Measurements from ENCODE around the gene MTOR.
"Not testable (repeated sequence)": the region's sequence is repeated elsewhere in the genome, so short reads cannot be mapped to it uniquely, and the experiment has no call there.

MTOR gene

DNA sequence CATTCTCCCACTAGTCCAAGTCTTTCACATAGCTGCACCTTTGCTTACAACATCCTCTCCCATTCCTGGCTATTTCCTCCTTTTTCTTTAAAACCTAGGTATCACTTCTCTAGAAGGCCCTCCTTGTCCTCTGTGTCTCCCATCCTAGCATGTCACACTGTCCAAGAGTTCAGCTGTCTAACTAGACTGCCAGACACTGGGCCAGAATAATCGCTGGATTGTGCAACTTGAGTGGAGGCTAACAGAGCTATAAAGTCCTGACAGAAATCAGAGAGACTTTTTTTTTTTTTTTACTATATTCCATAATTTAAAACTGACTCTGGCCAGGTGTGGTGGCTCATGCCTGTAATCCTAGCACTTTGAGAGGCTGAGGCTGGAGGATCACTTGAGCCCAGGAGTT is 77.4 kb downstream of the MTOR start:
- TF ChIP-seq, protein P1, sequence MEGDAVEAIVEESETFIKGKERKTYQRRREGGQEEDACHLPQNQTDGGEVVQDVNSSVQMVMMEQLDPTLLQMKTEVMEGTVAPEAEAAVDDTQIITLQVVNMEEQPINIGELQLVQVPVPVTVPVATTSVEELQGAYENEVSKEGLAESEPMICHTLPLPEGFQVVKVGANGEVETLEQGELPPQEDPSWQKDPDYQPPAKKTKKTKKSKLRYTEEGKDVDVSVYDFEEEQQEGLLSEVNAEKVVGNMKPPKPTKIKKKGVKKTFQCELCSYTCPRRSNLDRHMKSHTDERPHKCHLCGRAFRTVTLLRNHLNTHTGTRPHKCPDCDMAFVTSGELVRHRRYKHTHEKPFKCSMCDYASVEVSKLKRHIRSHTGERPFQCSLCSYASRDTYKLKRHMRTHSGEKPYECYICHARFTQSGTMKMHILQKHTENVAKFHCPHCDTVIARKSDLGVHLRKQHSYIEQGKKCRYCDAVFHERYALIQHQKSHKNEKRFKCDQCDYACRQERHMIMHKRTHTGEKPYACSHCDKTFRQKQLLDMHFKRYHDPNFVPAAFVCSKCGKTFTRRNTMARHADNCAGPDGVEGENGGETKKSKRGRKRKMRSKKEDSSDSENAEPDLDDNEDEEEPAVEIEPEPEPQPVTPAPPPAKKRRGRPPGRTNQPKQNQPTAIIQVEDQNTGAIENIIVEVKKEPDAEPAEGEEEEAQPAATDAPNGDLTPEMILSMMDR (conservative IDR thresholded peaks at IDR 0.05; ENCODE audit: low read length): no peak
- TF ChIP-seq EZH2phosphoT487 (IDR thresholded peaks at IDR 0.05; ENCODE audit: borderline replicate concordance): no peak
- no peaks in the 10 kb centered on the region for H3K4me1 ChIP-seq (ENCODE audit: insufficient read depth, low read length, poor library complexity, severe bottlenecking)
- no peaks in the 10 kb centered on the region for H3F3A ChIP-seq (ENCODE audit: low read depth)
- no peaks in the 10 kb centered on the region for H3K9me2 ChIP-seq (replicated peaks; ENCODE audit: low read depth, low read length)
- H3K9me3 ChIP-seq (ENCODE audit: insufficient read depth, low read depth, low read length): no peaks in the 10 kb centered on the region
- peaks cover 38% of the 10 kb centered on the region; the same call in 1 of the 2 replicates for H3K36me3 ChIP-seq (ENCODE audit: insufficient read depth, low read length)
- H3K9ac ChIP-seq (ENCODE audit: low read depth, low read length, poor library complexity, severe bottlenecking): no peak overlapping the region
- H4K20me1 ChIP-seq (ENCODE audit: insufficient read depth, low read length, poor library complexity, severe bottlenecking): no peaks in the 10 kb centered on the region
- no peak overlapping the region for H2AFZ ChIP-seq (ENCODE audit: low read length)
- no peaks in the 10 kb centered on the region for H3K27me3 ChIP-seq (ENCODE audit: insufficient read depth, low read length, poor library complexity, severe bottlenecking)
- H3K79me2 ChIP-seq (ENCODE audit: insufficient read depth, low read length): no peaks in the 10 kb centered on the region
- H3K4me3 ChIP-seq (ENCODE audit: low read length, poor library complexity, severe bottlenecking): no peak overlapping the region
- H3K4me2 ChIP-seq (ENCODE audit: low read depth, low read length, poor library complexity, severe bottlenecking): no peak overlapping the region

DNA sequence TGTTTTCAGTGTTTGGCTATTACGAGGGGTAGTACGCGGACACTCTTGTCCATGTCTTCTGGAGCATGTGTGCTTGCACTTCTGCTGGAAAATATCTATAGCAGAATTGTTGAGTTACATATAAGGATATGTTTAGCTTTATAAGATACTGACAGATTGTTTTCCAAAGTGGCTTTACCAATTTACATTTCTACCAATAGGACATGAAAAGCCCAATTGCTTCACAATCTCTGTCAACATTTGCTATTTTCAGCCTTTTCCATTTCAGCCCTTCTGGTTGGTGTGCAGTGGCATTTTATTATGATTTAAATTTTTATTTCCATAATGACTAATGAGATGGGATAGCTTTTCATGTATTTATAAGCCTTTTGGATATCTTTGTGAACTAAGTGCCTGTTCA is 79.5 kb downstream of the MTOR start:
- Histone ChIP-seq H3K9me2 (replicated peaks; ENCODE audit: low read depth, low read length) (no peaks in the 10 kb centered on the region), H4K20me1 (ENCODE audit: insufficient read depth, low read length, poor library complexity, severe bottlenecking) (no peaks in the 10 kb centered on the region), H3F3A (ENCODE audit: low read depth) (no peaks in the 10 kb centered on the region), H3K4me3 (ENCODE audit: low read length, poor library complexity, severe bottlenecking) (no peak overlapping the region), H3K27me3 (ENCODE audit: insufficient read depth, low read length, poor library complexity, severe bottlenecking) (no peaks in the 10 kb centered on the region), H3K9me3 (ENCODE audit: insufficient read depth, low read depth, low read length) (no peaks in the 10 kb centered on the region), H3K79me2 (ENCODE audit: insufficient read depth, low read length) (no peaks in the 10 kb centered on the region), H3K9ac (ENCODE audit: low read depth, low read length, poor library complexity, severe bottlenecking) (no peak overlapping the region), H2AFZ (ENCODE audit: low read length) (no peak overlapping the region), H3K36me3 (ENCODE audit: insufficient read depth, low read length) (peaks cover 43% of the 10 kb centered on the region; the same call in 1 of the 2 replicates), H3K4me1 (ENCODE audit: insufficient read depth, low read length, poor library complexity, severe bottlenecking) (no peaks in the 10 kb centered on the region), H3K4me2 (ENCODE audit: low read depth, low read length, poor library complexity, severe bottlenecking) (no peak overlapping the region)
- TF ChIP-seq EZH2phosphoT487 (IDR thresholded peaks at IDR 0.05; ENCODE audit: borderline replicate concordance): no peak
- TF ChIP-seq, protein P1 (conservative IDR thresholded peaks at IDR 0.05; ENCODE audit: low read length): no peak

DNA sequence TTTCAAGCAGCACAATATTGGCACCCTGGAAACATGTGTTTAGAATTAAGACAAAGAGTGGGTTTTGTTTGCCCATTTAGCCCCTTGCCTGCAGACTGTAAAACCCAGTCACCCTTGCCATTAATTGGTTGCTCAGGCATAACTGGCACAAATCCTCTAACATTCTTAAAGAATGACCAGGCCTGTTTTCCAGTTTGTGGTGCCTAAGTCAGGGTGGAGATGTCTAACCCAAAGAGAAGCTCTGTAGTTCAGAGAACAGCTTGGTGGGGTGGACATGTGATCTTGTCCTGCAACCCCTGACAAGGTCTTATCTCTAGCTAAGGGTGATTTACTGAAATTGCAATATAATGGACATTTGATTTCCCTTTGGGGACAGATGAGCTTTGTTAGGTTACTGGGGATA is 82.0 kb downstream of the MTOR start:
- Histone ChIP-seq H3K79me2 (ENCODE audit: insufficient read depth, low read length) (no peaks in the 10 kb centered on the region), H3K4me2 (ENCODE audit: low read depth, low read length, poor library complexity, severe bottlenecking) (no peak overlapping the region), H3K4me3 (ENCODE audit: low read length, poor library complexity, severe bottlenecking) (no peak overlapping the region), H3K9me2 (replicated peaks; ENCODE audit: low read depth, low read length) (no peaks in the 10 kb centered on the region), H3K4me1 (ENCODE audit: insufficient read depth, low read length, poor library complexity, severe bottlenecking) (no peaks in the 10 kb centered on the region), H2AFZ (ENCODE audit: low read length) (no peak overlapping the region), H3K36me3 (ENCODE audit: insufficient read depth, low read length) (peaks cover 38% of the 10 kb centered on the region; the same call in 1 of the 2 replicates), H3K9me3 (ENCODE audit: insufficient read depth, low read depth, low read length) (no peaks in the 10 kb centered on the region), H3K9ac (ENCODE audit: low read depth, low read length, poor library complexity, severe bottlenecking) (no peak overlapping the region), H3F3A (ENCODE audit: low read depth) (no peaks in the 10 kb centered on the region), H3K27me3 (ENCODE audit: insufficient read depth, low read length, poor library complexity, severe bottlenecking) (no peaks in the 10 kb centered on the region), H4K20me1 (ENCODE audit: insufficient read depth, low read length, poor library complexity, severe bottlenecking) (no peaks in the 10 kb centered on the region)
- TF ChIP-seq, protein P1 (conservative IDR thresholded peaks at IDR 0.05; ENCODE audit: low read length): no peak

DNA sequence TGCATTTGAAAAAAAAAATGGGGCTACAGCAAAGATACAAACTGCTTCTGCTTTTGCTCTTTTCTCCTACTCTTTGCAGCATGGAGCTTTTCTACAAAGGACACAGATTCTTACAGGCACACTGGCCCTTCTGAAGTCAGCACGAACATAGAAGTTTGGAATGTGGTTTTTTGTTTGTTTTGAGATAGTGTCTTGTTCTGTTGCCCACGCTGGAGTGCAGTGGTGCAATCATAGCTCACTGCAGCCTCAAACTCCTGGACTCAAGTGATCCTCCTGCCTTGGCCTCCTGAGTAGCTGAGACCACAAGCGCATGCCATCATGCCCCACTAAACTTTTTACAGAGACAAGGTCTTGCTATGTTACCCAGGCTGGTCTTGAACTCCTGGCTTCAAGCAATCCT is 82.6 kb downstream of the MTOR start:
- H3K27me3 ChIP-seq (ENCODE audit: insufficient read depth, low read length, poor library complexity, severe bottlenecking); H4K20me1 ChIP-seq (ENCODE audit: insufficient read depth, low read length, poor library complexity, severe bottlenecking); H3K4me2 ChIP-seq (ENCODE audit: low read depth, low read length, poor library complexity, severe bottlenecking); H3F3A ChIP-seq (ENCODE audit: low read depth); H3K9me3 ChIP-seq (ENCODE audit: insufficient read depth, low read depth, low read length); H3K9ac ChIP-seq (ENCODE audit: low read depth, low read length, poor library complexity, severe bottlenecking); H3K4me3 ChIP-seq (ENCODE audit: low read length, poor library complexity, severe bottlenecking); H3K79me2 ChIP-seq (ENCODE audit: insufficient read depth, low read length); H2AFZ ChIP-seq (ENCODE audit: low read length); H3K9me2 ChIP-seq (replicated peaks; ENCODE audit: low read depth, low read length); H3K4me1 ChIP-seq (ENCODE audit: insufficient read depth, low read length, poor library complexity, severe bottlenecking): not testable (repeated sequence)
- H3K36me3 ChIP-seq (ENCODE audit: insufficient read depth, low read length): peaks cover 36% of the 10 kb centered on the region; the same call in 1 of the 2 replicates
